ENCODE measurements around the gene DDB1.

The DDB1 gene

GRCh38 chr11:61353131-61354067 lies 20.5 kb upstream of the DDB1 start:
- H3K27ac ChIP-seq (ENCODE audit: low read depth, low read length): no peak overlapping the region
- H3K9me3 ChIP-seq (ENCODE audit: insufficient read depth, low read depth, low read length): no peaks in the 10 kb centered on the region
- 93% methylated on average over 15 of the region's 15 CpGs for WGBS
- H3K27me3 ChIP-seq (ENCODE audit: insufficient read depth, low read length): no peaks in the 10 kb centered on the region
- H3K4me1 ChIP-seq (ENCODE audit: insufficient read depth, low read length): no peaks in the 10 kb centered on the region
- peaks cover 26% of the 10 kb centered on the region for H3K36me3 ChIP-seq (ENCODE audit: insufficient read depth, low read length)
- no peak overlapping the region for H3K9ac ChIP-seq (ENCODE audit: low read depth, low read length)
- H3K4me3 ChIP-seq (ENCODE audit: low read length): no peak overlapping the region

GRCh38 chr11:61352038-61352437 lies 19.1 kb upstream of the DDB1 start:
- WGBS: 82% methylated on average over 8 of the region's 8 CpGs
- Histone ChIP-seq H3K36me3 (ENCODE audit: insufficient read depth, low read length) (peaks cover 31% of the 10 kb centered on the region), H3K27ac (ENCODE audit: low read depth, low read length) (no peak overlapping the region), H3K4me3 (ENCODE audit: low read length) (no peak overlapping the region), H3K27me3 (ENCODE audit: insufficient read depth, low read length) (no peaks in the 10 kb centered on the region), H3K9ac (ENCODE audit: low read depth, low read length) (no peak overlapping the region), H3K9me3 (ENCODE audit: insufficient read depth, low read depth, low read length) (no peaks in the 10 kb centered on the region), H3K4me1 (ENCODE audit: insufficient read depth, low read length) (no peaks in the 10 kb centered on the region)

- no peaks in the 10 kb centered on the region for H3K9me3 ChIP-seq (ENCODE audit: insufficient read depth, low read depth, low read length)
- H3K4me1 ChIP-seq (ENCODE audit: insufficient read depth, low read length): no peaks in the 10 kb centered on the region
- peaks cover 31% of the 10 kb centered on the region for H3K36me3 ChIP-seq (ENCODE audit: insufficient read depth, low read length)
- H3K27me3 ChIP-seq (ENCODE audit: insufficient read depth, low read length): no peaks in the 10 kb centered on the region
- no peak overlapping the region for H3K9ac ChIP-seq (ENCODE audit: low read depth, low read length)
- no peak overlapping the region for H3K4me3 ChIP-seq (ENCODE audit: low read length)
- 95% methylated on average over 8 of the region's 8 CpGs for WGBS
- no peak overlapping the region for H3K27ac ChIP-seq (ENCODE audit: low read depth, low read length)
Observed at GRCh38 chr11:61350803-61351202, 17.9 kb upstream of the DDB1 start.

- no peaks in the 10 kb centered on the region for H3K4me1 ChIP-seq (ENCODE audit: insufficient read depth, low read length)
- no peak overlapping the region for H3K27ac ChIP-seq (ENCODE audit: low read depth, low read length)
- no peak overlapping the region for H3K9ac ChIP-seq (ENCODE audit: low read depth, low read length)
- no peaks in the 10 kb centered on the region for H3K9me3 ChIP-seq (ENCODE audit: insufficient read depth, low read depth, low read length)
- 91% methylated on average over 1 of the region's 1 CpG for WGBS
- H3K36me3 ChIP-seq (ENCODE audit: insufficient read depth, low read length): peaks cover 31% of the 10 kb centered on the region
- H3K4me3 ChIP-seq (ENCODE audit: low read length): no peak overlapping the region
- H3K27me3 ChIP-seq (ENCODE audit: insufficient read depth, low read length): no peaks in the 10 kb centered on the region
Observed at GRCh38 chr11:61350336-61350735, 17.4 kb upstream of the DDB1 start.

- H3K4me1 ChIP-seq (ENCODE audit: insufficient read depth, low read length): no peaks in the 10 kb centered on the region
- H3K27ac ChIP-seq (ENCODE audit: low read depth, low read length): no peak overlapping the region
- peaks cover 31% of the 10 kb centered on the region for H3K36me3 ChIP-seq (ENCODE audit: insufficient read depth, low read length)
- H3K27me3 ChIP-seq (ENCODE audit: insufficient read depth, low read length): no peaks in the 10 kb centered on the region
- 95% methylated on average over 10 of the region's 10 CpGs for WGBS
- no peaks in the 10 kb centered on the region for H3K9me3 ChIP-seq (ENCODE audit: insufficient read depth, low read depth, low read length)
- H3K4me3 ChIP-seq (ENCODE audit: low read length): no peak overlapping the region
- H3K9ac ChIP-seq (ENCODE audit: low read depth, low read length): no peak overlapping the region
Observed at GRCh38 chr11:61349916-61350315, 17.0 kb upstream of the DDB1 start.

GRCh38 chr11:61349189-61349751 lies 16.4 kb upstream of the DDB1 start:
- Histone ChIP-seq H3K36me3 (ENCODE audit: insufficient read depth, low read length) (peaks cover 31% of the 10 kb centered on the region), H3K4me3 (ENCODE audit: low read length) (no peak overlapping the region), H3K9me3 (ENCODE audit: insufficient read depth, low read depth, low read length) (no peaks in the 10 kb centered on the region), H3K27ac (ENCODE audit: low read depth, low read length) (no peak overlapping the region), H3K9ac (ENCODE audit: low read depth, low read length) (no peak overlapping the region), H3K4me1 (ENCODE audit: insufficient read depth, low read length) (no peaks in the 10 kb centered on the region), H3K27me3 (ENCODE audit: insufficient read depth, low read length) (no peaks in the 10 kb centered on the region)
- 94% methylated on average over 12 of the region's 12 CpGs for WGBS

- Histone ChIP-seq H3K4me1 (ENCODE audit: insufficient read depth, low read length) (no peaks in the 10 kb centered on the region), H3K27ac (ENCODE audit: low read depth, low read length) (no peak overlapping the region), H3K4me3 (ENCODE audit: low read length) (no peak overlapping the region), H3K9ac (ENCODE audit: low read depth, low read length) (no peak overlapping the region), H3K36me3 (ENCODE audit: insufficient read depth, low read length) (peaks cover 30% of the 10 kb centered on the region), H3K9me3 (ENCODE audit: insufficient read depth, low read depth, low read length) (no peaks in the 10 kb centered on the region), H3K27me3 (ENCODE audit: insufficient read depth, low read length) (no peaks in the 10 kb centered on the region)
- WGBS: 93% methylated on average over 11 of the region's 11 CpGs
Observed at GRCh38 chr11:61347916-61348461, 15.1 kb upstream of the DDB1 start.

- H3K27ac ChIP-seq (ENCODE audit: low read depth, low read length): no peak overlapping the region
- no peak overlapping the region for H3K9ac ChIP-seq (ENCODE audit: low read depth, low read length)
- H3K27me3 ChIP-seq (ENCODE audit: insufficient read depth, low read length): no peaks in the 10 kb centered on the region
- no peaks in the 10 kb centered on the region for H3K9me3 ChIP-seq (ENCODE audit: insufficient read depth, low read depth, low read length)
- H3K4me3 ChIP-seq (ENCODE audit: low read length): no peak overlapping the region
- H3K4me1 ChIP-seq (ENCODE audit: insufficient read depth, low read length): no peaks in the 10 kb centered on the region
- H3K36me3 ChIP-seq (ENCODE audit: insufficient read depth, low read length): peaks cover 30% of the 10 kb centered on the region
- 94% methylated on average over 14 of the region's 14 CpGs for WGBS
Observed at GRCh38 chr11:61345954-61346843, 13.3 kb upstream of the DDB1 start.

- no peak overlapping the region for H3K27ac ChIP-seq (ENCODE audit: low read depth, low read length)
- 80% methylated on average over 4 of the region's 4 CpGs for WGBS
- H3K27me3 ChIP-seq (ENCODE audit: insufficient read depth, low read length): no peaks in the 10 kb centered on the region
- H3K36me3 ChIP-seq (ENCODE audit: insufficient read depth, low read length): peaks cover 30% of the 10 kb centered on the region
- H3K9ac ChIP-seq (ENCODE audit: low read depth, low read length): no peak overlapping the region
- no peak overlapping the region for H3K4me3 ChIP-seq (ENCODE audit: low read length)
- H3K4me1 ChIP-seq (ENCODE audit: insufficient read depth, low read length): no peaks in the 10 kb centered on the region
- H3K9me3 ChIP-seq (ENCODE audit: insufficient read depth, low read depth, low read length): no peaks in the 10 kb centered on the region
Observed at GRCh38 chr11:61345170-61345610, 12.3 kb upstream of the DDB1 start.

GRCh38 chr11:61343792-61344745 lies 11.2 kb upstream of the DDB1 start:
- Histone ChIP-seq H3K9me3 (ENCODE audit: insufficient read depth, low read depth, low read length) (no peaks in the 10 kb centered on the region), H3K9ac (ENCODE audit: low read depth, low read length) (no peak overlapping the region), H3K4me1 (ENCODE audit: insufficient read depth, low read length) (no peaks in the 10 kb centered on the region), H3K27me3 (ENCODE audit: insufficient read depth, low read length) (no peaks in the 10 kb centered on the region), H3K27ac (ENCODE audit: low read depth, low read length) (no peak overlapping the region), H3K36me3 (ENCODE audit: insufficient read depth, low read length) (peaks cover 28% of the 10 kb centered on the region), H3K4me3 (ENCODE audit: low read length) (no peak overlapping the region)
- 94% methylated on average over 25 of the region's 29 CpGs for WGBS

Data from HUES64 (cell line).